G401.6 (cell line): ENCODE results near the gene POU2F2.

Source experiments
- FAIRE-seq: peaks from 2 replicates; lab custom pipeline; 2012; peaks lifted over from hg19 to GRCh38; lab: Jason Lieb, UNC

Gene POU2F2

GRCh38 chr19:42099336-42099925 is 32.8 kb downstream of the POU2F2 start:
- no peak for FAIRE-seq

GRCh38 chr19:42098781-42099180 is 33.5 kb downstream of the POU2F2 start:
- FAIRE-seq, result no peak

- no peak for FAIRE-seq
Observed at GRCh38 chr19:42097461-42097860, 34.8 kb downstream of the POU2F2 start.

DNA sequence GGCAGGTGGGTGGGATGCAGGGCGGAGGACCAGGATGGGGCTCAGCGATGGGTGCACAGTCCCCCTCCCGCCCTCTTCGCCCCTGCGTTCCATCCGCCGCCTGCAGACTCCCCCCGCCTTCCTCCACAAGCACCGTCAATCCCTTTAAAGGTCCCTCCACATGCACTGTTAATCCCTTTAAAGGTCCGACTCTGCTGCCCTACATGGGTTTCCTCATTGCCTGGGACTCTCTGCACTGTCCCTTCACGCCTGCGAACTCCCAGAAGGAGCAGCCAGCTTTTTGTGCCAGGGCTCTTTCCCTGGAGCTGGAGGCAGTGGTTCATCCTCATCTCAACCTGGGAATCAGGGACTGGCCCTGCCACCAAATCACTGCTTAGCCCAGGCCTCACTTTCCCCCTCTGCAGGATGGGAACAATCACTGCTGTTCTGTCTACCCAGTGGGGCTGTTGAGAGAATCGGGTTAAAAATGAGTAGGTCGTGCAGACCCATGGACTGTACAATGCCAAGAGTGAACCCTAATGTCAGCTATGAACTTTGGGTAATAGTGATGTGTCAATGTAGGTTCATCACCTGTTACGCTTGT is 35.9 kb downstream of the POU2F2 start:
- no peak for FAIRE-seq

DNA sequence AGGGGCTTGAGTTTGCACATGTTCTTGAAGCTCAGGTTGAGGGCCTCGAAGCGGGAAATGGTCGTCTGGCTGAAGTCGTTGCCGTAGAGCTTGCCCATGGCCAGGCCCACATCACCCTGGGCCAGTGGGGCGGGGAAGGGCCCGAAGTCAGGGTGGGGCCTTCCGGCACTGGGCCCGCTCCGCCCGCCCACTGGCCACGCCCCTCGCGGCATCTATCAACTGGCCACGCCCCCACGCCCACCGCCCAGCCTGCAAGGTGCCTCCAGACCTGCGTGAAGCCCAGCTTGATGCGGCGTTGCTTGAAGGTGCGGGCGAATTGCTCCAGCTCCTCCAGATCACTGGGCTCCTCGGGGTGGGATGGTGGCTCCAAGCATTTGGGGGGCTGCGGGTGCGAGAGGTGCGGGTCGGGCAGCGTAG is 36.4 kb downstream of the POU2F2 start:
- no peak for FAIRE-seq

DNA sequence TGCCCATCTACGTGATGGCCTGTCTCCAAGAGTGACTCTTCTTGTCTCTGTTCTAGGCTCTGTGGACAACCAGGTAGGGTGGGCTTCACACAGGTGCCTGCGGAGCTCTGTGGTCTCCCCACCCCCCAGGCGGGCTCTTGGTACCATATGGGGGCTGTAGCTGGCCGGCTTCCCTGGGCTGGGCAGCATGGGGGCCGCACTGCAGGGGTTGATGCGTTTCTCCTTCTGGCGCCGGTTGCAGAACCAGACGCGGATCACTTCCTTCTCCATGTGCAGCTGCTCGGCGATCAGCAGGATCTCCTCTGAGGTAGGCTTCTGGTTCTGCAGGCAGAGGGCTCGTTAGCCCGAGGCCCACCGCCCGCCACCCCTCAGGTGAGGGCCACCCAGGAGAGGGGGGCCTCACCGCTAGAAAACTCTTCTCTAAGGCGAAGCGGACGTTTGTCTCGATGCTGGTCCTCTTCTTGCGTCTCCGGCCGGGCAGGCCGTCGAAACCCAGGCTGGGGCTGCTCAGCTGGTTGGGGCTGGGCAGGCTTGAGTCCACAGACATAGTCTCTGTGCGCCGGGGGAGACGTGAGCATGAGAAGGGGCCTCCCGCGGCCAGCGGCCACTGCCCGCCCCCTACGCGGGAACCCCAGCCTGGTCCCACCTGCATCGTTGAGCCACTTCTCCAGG is 37.0 kb downstream of the POU2F2 start:
- no peak for FAIRE-seq

- no peak for FAIRE-seq
Observed at GRCh38 chr19:42093926-42094325, 38.3 kb downstream of the POU2F2 start.

DNA sequence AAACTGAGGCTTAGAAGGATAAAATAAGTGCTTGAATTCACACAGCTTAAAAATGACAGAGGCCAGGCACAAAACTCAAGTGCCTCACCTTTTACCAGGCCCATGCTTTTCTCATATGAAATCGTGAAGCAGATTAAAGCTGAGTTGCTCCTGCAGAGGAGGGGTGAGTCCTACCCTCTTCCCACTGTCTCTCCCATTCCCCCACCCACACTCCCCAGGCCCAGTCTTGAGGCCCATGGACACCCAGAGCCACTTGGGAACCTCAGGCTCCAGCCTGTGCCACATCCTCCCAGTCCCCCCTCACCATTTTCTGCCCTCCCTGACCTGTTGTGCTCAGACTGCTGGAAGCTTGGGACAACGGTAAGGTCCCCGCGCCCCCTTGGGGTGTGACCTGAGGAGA is 38.7 kb downstream of the POU2F2 start:
- no peak for FAIRE-seq

DNA sequence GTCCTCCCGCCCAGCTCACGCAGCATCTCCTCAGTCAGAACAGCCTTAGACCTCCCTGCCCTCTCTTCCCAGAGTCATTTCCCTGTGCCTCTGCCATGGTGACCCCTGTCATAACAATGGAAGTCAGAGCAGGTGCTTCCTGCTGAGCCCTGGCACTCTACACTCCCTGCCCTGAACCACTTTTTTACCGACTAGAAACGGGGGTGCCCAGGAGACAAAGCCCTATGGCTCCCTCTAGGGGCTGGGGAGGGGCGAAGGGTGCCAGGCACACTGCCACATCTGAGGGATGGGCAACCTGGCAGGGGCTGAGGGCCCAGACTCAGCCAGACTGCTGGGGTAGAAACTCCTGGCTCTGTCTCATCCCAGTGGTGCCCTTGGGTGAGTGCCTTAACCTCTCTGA is 39.9 kb downstream of the POU2F2 start:
- FAIRE-seq, result no peak

DNA sequence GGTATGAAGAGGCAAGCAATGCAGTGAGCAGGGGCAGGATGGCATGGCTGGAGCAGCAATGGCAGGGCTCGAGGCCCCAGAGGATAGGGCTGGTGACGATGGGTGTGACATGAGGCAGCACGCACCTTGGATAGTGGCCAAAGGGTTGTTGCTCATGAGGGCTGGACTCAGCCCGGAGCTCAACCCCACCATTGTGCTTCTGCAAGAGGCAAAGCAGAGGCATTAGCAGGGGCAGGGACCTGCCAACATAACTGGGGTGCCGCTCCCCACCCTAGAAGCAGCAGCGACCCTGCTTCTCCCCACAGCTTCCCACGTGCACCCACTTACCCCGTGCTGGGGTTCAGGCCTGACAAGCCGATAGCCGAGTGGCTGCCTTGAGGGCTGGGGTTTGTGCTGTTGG is 40.5 kb downstream of the POU2F2 start:
- FAIRE-seq, result no peak

DNA sequence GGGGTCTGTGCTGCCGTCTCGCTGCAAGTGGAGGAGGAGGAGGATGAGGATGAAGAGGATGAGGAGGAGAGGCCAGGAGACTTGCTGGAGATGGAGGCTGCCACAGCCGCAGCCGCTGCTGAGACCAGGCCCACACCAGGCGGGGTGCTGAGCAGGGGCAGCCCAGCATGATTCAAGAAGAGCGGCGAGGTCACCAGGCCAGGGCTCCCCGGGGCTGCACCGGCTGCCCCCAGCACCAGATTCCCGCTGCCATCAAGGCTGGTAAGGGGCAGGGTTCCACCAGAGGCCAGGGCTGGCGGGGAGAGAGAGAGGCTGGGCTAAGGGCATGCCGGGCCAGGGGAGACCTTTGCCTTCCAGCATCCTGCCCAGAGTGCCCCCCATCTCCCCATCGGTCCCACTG is 40.9 kb downstream of the POU2F2 start:
- FAIRE-seq, result no peak

- FAIRE-seq, result no peak
Observed at GRCh38 chr19:42090672-42091071, 41.6 kb downstream of the POU2F2 start.

DNA sequence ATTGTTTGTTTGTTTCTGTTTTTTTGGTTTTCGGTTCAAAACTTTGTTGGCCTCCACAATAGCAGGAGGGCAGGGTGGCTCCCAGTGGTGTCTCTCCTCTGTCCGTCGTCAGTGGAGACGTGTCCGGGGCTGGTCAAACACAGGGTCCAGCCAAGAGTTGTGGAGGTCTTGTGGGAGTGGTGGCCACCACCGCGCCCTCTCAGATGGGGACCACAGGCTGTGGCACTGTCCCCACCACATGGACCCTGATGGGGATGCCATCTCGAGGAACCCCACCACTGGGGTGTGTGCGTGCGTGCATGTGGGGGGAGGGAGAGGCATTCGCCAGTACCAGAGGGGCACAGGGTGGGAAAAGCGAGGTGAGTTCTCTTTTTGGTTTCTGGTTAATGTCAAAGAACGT is 42.5 kb downstream of the POU2F2 start:
- no peak for FAIRE-seq

GRCh38 chr19:42089191-42089750 is 43.0 kb downstream of the POU2F2 start:
- no peak for FAIRE-seq

GRCh38 chr19:42088471-42089190 is 43.6 kb downstream of the POU2F2 start:
- peak; percentile 89 for FAIRE-seq

DNA sequence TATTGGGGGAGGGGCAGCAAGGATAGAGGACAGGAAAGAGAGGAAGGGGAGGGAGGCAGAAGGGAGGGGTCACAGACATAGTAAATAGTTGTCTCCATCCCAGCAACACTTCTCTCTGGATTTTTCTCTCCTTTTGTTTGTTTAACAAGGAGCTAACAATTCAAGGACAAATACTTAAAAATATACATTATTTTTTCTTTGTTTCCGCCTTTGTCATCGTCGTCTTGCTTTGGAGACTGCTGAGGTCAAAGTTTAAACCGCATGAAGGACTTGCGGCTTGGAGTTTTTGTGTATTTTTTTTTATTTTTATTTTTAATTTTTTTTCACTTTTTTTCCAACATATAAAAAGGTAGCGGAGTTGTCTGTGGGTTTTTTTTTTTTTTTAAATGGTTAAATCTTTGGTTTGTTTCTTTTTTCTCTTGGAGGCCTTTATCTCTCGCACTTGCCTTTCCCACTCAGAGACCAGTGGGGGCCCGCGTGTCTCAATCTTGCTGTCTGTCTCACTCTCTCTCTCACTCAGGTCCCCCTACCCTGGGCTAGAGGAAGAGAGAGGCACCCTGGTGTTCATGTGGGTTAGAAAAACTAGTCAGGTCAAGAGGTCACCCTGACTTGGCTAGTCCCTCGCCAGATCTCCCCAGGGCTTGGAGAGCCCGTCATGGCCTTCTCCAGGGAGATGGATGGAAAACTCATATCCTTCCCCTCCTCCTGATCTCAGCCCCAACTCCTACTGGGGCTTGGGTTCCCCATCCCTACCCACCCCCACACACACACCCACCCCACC is 45.3 kb downstream of the POU2F2 start:
- FAIRE-seq, result peak; percentile 66

DNA sequence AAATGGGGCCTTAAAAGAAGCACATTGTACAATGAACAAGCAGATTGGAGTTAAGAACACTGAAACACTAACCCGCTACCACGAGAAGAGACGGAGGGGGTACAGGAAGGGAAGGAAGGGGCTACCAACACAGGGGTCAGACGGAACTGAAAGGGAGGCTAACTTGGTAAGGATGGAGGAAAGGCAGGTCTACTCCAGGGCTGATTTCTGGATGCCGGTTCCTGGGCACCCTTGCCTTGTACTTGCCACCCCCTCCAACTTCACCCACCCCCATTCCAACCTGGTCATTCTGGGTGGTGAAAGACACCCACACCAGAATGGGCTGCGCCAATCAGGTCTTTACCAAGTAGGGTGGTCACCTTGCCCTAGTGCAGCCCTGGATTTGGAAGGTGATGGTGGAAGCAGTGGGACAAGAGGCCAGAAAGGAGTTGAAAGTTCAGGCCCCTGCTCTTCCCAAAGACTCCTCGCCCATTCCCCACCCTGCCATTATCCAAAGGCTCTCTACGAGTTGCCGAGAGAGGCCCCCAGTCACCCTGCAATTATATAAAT is 46.0 kb downstream of the POU2F2 start:
- FAIRE-seq, result no peak

- FAIRE-seq, result no peak
Observed at GRCh38 chr19:42083537-42083936, 48.7 kb downstream of the POU2F2 start.

- FAIRE-seq, result peak; percentile 96
Observed at GRCh38 chr19:42081584-42082203, 50.6 kb downstream of the POU2F2 start.

DNA sequence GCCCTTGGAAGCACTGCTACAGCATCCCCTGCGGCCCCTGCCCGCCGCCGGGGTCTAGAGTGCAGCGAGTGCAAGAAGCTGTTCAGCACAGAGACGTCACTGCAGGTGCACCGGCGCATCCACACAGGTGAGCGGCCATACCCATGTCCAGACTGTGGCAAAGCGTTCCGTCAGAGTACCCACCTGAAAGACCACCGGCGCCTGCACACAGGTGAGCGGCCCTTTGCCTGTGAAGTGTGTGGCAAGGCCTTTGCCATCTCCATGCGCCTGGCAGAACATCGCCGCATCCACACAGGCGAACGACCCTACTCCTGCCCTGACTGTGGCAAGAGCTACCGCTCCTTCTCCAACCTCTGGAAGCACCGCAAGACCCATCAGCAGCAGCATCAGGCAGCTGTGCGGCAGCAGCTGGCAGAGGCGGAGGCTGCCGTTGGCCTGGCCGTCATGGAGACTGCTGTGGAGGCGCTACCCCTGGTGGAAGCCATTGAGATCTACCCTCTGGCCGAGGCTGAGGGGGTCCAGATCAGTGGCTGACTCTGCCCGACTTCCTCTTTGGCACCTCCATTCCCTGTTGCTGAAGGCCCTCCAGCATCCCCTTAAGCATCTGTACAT is 51.4 kb downstream of the POU2F2 start:
- no peak for FAIRE-seq
